ENCODE measurements around the gene CDCP2. TPM values are rescaled to one million over a fixed set of nuclear protein-coding genes. Genes with fewer than 3 reads are reported as not detected.

Gene CDCP2
- total RNA-seq, 1 donor from 2014 or later, result not detected

GRCh38 chr1:54084794-54085193 is 68.0 kb downstream of the CDCP2 start:
- Mint-ChIP-seq H3K4me1 (peaks cover 4% of the 10 kb centered on the region), H3K9me3 (no peaks in the 10 kb centered on the region), H3K4me3 (no peak overlapping the region), H3K36me3 (ENCODE audit: low read depth) (no peaks in the 10 kb centered on the region), H3K27me3 (ENCODE audit: low read depth) (no peaks in the 10 kb centered on the region), H3K27ac (ENCODE audit: unreplicated experiment) (no peak overlapping the region)
- no peak for TF ChIP-seq CTCF (conservative IDR thresholded peaks at IDR 0.05)
- no peak for DNase-seq (ENCODE audit: low read depth, low spot score)

Other genes starting within 250 kb of the CDCP2 start
- 41.0 and 41.1 TPM in 2 replicates for gene IFT25, start 207.3 kb downstream of the CDCP2 start, total RNA-seq
- gene LRRC42, start 206.7 kb downstream of the CDCP2 start, total RNA-seq, result 45.4 and 45.8 TPM in 2 replicates
- gene LDLRAD1, start 134.8 kb downstream of the CDCP2 start, total RNA-seq, result not detected in 2 replicates
- 103 and 105 TPM in 2 replicates for gene TMEM59, start 99.8 kb downstream of the CDCP2 start, total RNA-seq
- 8.5 and 8.7 TPM in 2 replicates for gene TCEANC2, start 99.4 kb downstream of the CDCP2 start, total RNA-seq
- gene CYB5RL, start 47.0 kb upstream of the CDCP2 start, total RNA-seq, result 16.0 and 17.3 TPM in 2 replicates
- gene MRPL37, start 47.2 kb upstream of the CDCP2 start, total RNA-seq, result 96.2 and 97.5 TPM in 2 replicates

Measured in neural crest cell (in vitro differentiated cells).